Glomerular visceral epithelial cell (primary cell): ENCODE results near the gene C8G.
A peak's percentile ranks its signal among the peaks of the same experiment; 100 is the strongest.

Experiments used
- DNase-seq: peaks from one replicate; pipeline ENCODE4 v3.0.0-alpha.2; 2016; ENCODE audit errors: extremely low spot score

Gene C8G

DNA sequence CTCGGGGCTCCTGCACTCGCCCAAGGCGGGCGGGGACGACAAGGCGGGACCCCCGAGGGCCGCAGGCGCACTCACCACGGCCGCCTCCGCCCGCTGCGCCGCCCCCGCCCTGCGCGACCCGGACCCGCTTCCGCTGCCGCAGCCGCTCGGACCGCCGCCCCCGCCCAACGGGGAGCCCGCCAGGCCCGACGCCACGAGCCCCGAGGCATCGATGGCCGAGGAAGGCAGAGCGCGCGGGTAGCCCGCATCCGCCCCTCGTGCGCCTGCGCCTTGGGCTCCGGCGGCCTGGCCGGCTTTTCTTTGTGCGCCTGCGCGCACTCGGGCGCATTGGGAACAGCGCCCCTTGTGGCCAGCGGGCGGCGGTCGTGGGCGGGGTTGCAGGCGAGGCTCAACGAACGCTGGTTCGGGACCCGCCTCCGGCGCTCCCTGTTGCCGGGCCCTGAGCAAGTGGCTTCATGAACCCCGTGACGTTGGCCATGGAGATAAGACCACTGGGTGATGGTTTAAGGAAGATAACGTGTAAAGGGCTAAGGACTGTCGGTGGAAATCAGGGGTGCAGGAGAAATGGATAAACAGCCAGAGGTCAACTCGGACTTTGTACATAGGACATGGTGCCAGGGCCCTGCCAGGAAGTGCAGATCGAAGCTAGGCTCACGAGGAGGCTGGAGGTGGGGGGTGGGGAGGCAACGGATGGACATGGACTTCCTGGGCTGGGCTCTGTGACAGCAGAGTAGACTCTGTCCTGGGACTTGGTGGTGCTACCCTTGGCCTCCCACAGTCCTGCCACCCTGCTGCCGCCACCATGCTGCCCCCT, at the start of gene C8G, which contains the start of gene FBXW5:
TSS of gene C8G (plus strand) at position 725 of the 814 bp plus-strand sequence. CDS start at position 803, 78 bp downstream.
TSS of gene FBXW5 (minus strand) at position 220 of the 814 bp plus-strand sequence. CDS start 655 bp downstream, outside the sequence.
- DNase-seq: peak; percentile 96

DNA sequence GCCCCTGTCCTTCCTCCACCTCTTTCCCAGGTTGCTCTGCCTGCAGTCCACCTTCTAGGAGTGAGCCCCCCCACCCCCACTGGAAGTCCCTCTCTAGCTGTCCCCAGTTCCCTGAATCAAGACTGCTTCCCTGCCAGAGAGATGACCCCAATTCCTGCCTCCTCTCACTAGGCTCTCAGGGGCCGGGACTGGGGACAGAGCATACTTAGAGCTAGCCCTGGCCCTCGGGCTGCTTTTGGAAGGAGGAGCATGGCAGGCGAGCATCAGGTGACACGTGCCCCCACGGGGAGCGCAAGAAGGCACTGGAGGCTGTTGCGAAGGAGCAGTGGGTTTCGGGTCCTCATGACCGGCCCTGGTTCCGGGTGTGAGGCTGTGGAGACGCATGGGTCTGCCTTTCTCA, 49.0 kb upstream of the C8G start:
- DNase-seq: no peak

DNA sequence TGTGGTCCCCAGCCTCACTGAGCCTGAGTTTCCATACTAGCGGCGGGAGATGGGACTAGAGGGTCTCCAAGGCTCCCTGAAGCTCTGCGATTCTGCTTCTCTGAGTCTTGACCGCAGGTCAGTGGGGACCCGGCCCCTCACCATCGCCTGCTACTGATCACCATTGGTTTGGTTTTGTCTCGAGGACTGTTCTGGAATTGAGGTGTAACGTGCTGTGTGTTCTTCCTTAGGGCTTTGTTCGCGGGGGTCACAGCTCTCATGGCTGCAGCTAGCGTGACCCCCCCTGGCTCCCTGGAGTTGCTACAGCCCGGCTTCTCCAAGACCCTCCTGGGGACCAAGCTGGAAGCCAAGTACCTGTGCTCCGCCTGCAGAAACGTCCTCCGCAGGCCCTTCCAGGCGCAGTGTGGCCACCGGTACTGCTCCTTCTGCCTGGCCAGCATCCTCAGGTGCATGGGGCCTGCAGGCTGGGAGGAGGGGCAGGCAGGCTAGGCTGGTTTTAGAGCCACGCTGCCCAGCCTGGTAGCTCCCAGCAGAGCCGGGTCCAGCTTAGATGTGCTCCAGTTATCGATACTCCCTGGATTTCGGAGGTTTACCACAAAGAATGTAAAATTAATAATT, 46.5 kb upstream of the C8G start:
- no peak for DNase-seq

GRCh38 chr9:136899196-136899595, 45.8 kb upstream of the C8G start:
- DNase-seq: no peak

GRCh38 chr9:136900556-136900955, 44.5 kb upstream of the C8G start:
- DNase-seq: no peak

- DNase-seq: peak; percentile 72
These were observed 44.0 kb upstream of the C8G start for GRCh38 chr9:136900988-136901515.

GRCh38 chr9:136901516-136902258, 43.4 kb upstream of the C8G start:
- DNase-seq: peak; percentile 84

DNA sequence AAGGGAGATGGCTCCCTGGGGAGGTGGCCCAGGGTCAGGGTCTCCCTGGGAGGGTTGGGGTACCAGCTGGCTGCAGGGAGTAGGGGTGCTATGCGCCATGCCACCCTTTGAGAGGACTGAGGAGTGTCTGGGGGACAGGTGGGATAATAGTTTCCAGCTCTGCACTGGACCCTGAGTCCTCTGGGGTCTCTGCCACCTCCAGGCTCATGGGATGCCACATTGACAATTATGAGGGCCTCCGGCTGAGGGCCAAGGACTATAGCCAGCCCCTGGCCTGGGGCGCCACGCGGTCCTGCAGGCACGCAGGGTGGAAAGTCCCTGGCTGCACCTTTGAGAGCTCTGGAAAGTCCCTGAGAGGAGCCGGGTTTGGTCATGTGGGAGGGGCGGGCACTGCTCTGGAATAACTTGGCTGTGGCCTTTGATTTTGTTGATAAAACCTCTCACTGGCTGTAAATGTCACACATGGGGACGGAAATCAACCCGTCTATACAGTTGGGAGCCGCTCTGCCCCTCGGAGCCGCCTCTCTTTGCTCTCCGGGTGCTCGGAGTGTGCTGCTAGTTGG, 42.7 kb upstream of the C8G start:
- DNase-seq: peak; percentile 88

- no peak for DNase-seq
These were observed 41.9 kb upstream of the C8G start for GRCh38 chr9:136903041-136903554.

DNA sequence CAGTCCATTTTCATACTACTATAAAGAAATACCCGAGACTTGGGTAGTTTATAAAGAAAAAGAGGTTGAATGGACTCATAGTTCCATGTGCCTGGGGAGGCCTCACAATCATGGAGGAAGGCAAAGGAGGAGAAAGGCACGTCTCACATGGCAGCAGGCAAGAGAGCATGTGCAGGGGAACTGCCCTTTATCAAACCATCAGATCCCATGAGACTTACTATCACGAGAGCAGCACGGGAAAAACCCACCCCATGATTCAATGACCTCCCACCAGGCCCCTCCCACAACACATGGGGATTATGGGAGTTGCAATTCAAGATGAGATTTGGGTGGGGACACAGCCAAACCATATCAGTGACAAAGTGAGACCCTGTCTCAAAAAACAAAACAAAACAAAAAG, 38.8 kb upstream of the C8G start:
- no peak for DNase-seq

GRCh38 chr9:136907011-136907914, 37.8 kb upstream of the C8G start:
- no peak for DNase-seq

- no peak for DNase-seq
These were observed 34.7 kb upstream of the C8G start for GRCh38 chr9:136910197-136910900.

GRCh38 chr9:136910901-136911245, 34.2 kb upstream of the C8G start:
- no peak for DNase-seq

DNA sequence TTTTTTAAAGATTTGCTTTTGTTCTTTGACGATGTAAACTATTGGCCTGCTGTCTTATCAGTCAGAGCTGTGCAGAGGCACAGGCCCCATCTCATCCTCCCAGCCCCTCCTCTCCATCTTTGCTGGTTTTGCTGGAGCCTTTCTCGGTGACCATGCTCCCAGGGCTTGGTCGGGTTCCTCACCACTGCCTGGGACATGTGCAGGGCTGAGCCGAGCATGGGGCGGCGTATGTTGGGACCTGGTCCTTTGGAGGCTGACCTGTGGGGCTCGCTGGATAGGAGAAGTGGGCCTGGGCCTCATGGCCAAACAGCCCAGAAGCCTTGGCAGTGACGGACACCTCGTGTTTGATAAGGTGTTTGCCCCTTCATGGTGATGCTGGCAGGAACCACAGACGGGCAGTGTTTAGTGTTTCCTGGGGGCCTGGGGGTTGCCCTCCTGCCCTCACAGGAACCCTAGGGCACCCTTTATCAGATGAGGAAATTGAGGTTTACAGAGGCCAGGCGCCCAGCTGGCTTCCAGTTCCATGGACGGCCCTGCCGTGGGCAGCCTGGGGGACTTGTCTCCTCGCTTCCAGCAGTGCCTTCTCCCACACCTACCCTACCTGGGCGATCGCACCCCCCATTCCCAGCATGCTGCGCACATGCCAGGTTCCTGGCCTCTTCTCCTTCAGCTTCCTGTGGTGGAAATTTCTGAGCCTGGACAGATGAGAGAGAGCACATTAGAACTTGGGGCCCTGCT, 31.2 kb upstream of the C8G start:
- no peak for DNase-seq

GRCh38 chr9:136915632-136916329, 29.3 kb upstream of the C8G start:
- no peak for DNase-seq

- DNase-seq: no peak
These were observed 28.5 kb upstream of the C8G start for GRCh38 chr9:136916330-136917184.

DNA sequence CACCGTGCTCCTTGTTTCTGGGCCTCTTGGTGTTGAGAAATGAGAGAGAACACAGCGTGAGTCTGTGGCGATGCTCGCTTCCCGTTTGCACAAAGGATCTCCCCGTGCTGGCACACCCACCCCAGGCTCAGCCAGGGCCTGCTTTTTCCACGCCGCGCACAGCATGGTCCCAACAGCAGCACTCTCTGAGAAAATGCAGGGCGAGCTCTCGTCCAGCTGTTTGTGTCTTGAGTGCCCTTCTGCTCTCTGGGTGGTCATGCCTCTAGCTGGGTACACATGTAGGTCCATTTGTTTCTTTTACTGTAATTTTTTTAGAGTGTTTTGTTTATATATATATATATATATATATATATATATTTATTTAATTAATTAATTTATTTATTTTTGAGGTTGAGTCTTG, 27.1 kb upstream of the C8G start:
- DNase-seq: no peak

- no peak for DNase-seq
These were observed 25.0 kb upstream of the C8G start for GRCh38 chr9:136920069-136920468.
